ENCODE measurements around the gene C2orf49. TPM values are rescaled to one million over a fixed set of nuclear protein-coding genes. Genes with fewer than 3 reads are reported as not detected.
"Not testable (repeated sequence)": the region's sequence is repeated elsewhere in the genome, so short reads cannot be mapped to it uniquely, and the experiment has no call there.

The C2orf49 gene
- total RNA-seq, 1 experiment from 2014 or later, result 21.6 TPM

GRCh38 chr2:105307962-105308361, 29.4 kb upstream of the C2orf49 start:
- Histone ChIP-seq H3K4me1 (no peaks in the 10 kb centered on the region), H3K4me3 (no peak overlapping the region), H3K9me3 (replicated peaks) (no peaks in the 10 kb centered on the region), H3K27me3 (no peaks in the 10 kb centered on the region), H3K27ac (no peak overlapping the region), H3K36me3 (peaks cover 7% of the 10 kb centered on the region)
- DNase-seq, result no peak

GRCh38 chr2:105308382-105309146, 28.8 kb upstream of the C2orf49 start:
- Histone ChIP-seq H3K4me3 (no peak overlapping the region), H3K27me3 (no peaks in the 10 kb centered on the region), H3K4me1 (no peaks in the 10 kb centered on the region), H3K9me3 (replicated peaks) (no peaks in the 10 kb centered on the region), H3K27ac (no peak overlapping the region), H3K36me3 (peaks cover 7% of the 10 kb centered on the region)
- no peak for DNase-seq

DNA sequence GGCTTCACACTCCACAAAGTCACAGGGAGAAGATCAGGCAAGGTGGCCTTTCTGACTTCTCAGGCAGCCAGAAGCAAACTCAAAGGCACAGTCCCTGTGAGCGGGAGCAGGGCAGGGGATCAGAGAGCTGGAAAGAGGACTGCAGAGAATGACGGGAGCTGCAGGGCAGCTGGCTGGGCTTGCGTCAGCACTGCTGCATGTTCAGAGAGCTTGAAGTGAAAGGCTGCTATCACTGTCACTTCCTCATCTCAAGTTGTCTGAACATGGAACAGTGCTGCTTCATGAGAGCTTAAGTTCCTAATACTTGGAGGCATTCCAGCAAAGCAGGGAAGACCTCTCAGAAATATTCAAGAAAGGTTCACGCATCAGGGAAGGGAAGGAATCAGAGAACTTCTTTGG, 28.2 kb upstream of the C2orf49 start:
- DNase-seq, result no peak

GRCh38 chr2:105313877-105314276, 23.5 kb upstream of the C2orf49 start:
- H3K4me1 ChIP-seq, result peaks cover 10% of the 10 kb centered on the region
- no peak overlapping the region for H3K27ac ChIP-seq
- H3K4me3 ChIP-seq, result no peak overlapping the region
- no peaks in the 10 kb centered on the region; the same call in 1 of the 2 replicates for H3K36me3 ChIP-seq
- no peaks in the 10 kb centered on the region for H3K27me3 ChIP-seq
- no peak for DNase-seq
- no peaks in the 10 kb centered on the region for H3K9me3 ChIP-seq (replicated peaks)

More for the DNA sequence above, 28.2 kb upstream of the C2orf49 start:
- Histone ChIP-seq H3K4me1 (no peaks in the 10 kb centered on the region), H3K9me3 (replicated peaks) (no peaks in the 10 kb centered on the region), H3K27ac (no peak overlapping the region), H3K4me3 (no peak overlapping the region), H3K27me3 (no peaks in the 10 kb centered on the region), H3K36me3 (peaks cover 7% of the 10 kb centered on the region)

- H3K36me3 ChIP-seq, result no peaks in the 10 kb centered on the region; the same call in 1 of the 2 replicates
- no peak overlapping the region for H3K4me3 ChIP-seq
- H3K4me1 ChIP-seq, result peaks cover 16% of the 10 kb centered on the region
- DNase-seq, result peak in 1 of 2 experiments; percentile 26
- no peaks in the 10 kb centered on the region for H3K27me3 ChIP-seq
- no peaks in the 10 kb centered on the region for H3K9me3 ChIP-seq (replicated peaks)
- H3K27ac ChIP-seq, result no peak overlapping the region
Measured at GRCh38 chr2:105315314-105315713, 22.0 kb upstream of the C2orf49 start.

DNA sequence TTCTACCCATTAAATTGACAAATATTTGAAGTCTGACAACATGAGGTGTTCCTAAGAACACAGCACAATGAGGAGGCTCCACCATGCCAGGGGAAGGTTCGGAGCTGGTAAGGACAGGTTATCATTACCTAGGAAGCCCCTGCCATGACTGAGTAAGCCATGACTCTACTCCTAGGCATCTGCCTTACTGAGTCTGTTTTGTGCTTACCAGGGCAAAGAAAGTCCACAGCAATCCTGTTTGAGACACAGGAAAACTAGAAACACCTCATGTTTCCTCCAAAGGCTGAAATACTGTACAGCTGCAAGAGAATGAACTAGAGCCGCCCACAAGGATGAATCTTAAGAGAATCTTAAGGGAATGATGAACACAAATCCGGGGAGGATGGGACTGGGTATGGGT, 19.4 kb upstream of the C2orf49 start:
- DNase-seq, result no peak
- Histone ChIP-seq H3K27me3 (no peaks in the 10 kb centered on the region), H3K9me3 (replicated peaks) (no peaks in the 10 kb centered on the region), H3K4me1 (peaks cover 22% of the 10 kb centered on the region), H3K27ac (no peak overlapping the region), H3K4me3 (no peak overlapping the region), H3K36me3 (no peaks in the 10 kb centered on the region; the same call in 1 of the 2 replicates)

- Histone ChIP-seq H3K4me1 (peaks cover 38% of the 10 kb centered on the region), H3K27me3 (no peaks in the 10 kb centered on the region), H3K36me3 (no peaks in the 10 kb centered on the region; the same call in 1 of the 2 replicates), H3K27ac (peak overlapping the region; percentile 34), H3K9me3 (replicated peaks) (no peaks in the 10 kb centered on the region), H3K4me3 (no peak overlapping the region)
- peak; percentile 74 to 90 for DNase-seq
Measured at GRCh38 chr2:105320651-105321215, 16.6 kb upstream of the C2orf49 start.

DNA sequence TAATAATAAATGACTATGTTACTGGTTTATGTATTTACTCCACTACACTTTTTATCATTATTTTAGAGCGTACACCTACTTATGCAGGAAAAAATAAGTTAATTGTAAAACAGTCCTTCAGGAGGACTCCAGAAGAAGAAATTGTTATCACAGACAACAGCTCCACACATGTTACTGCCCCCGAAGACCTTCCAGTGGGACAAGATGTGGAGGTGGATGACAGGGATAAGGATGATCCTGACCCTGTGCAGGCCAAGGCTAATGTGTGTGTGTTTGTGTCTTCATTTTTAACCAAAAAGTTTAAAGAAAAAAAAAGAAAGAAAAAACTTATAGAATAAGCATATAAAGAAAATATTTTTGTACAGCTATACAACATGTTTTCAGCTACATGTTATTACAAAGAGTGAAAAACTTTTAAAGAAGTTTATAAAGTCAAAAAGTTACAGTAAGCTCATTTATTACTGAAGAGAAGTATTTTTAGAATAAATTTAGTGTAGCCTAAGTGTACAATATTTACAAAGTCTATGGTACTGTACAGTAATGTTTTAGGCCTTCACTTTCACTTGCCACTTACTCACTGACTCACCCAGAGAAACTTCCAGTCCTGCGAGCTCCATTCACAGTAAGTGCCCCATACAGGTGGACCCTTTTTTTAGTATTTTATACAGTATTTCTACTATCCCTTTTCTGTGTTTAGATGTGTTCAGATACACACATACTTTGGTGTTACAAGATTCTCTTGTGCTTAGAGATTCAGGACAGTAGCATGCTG, 15.3 kb upstream of the C2orf49 start:
- Histone ChIP-seq H3K27me3 (no peaks in the 10 kb centered on the region), H3K4me3 (no peak overlapping the region), H3K9me3 (replicated peaks) (no peaks in the 10 kb centered on the region), H3K4me1 (peaks cover 41% of the 10 kb centered on the region), H3K36me3 (no peaks in the 10 kb centered on the region; the same call in 1 of the 2 replicates), H3K27ac (no peak overlapping the region; the same call in 1 of the 2 replicates)
- DNase-seq, result no peak

DNA sequence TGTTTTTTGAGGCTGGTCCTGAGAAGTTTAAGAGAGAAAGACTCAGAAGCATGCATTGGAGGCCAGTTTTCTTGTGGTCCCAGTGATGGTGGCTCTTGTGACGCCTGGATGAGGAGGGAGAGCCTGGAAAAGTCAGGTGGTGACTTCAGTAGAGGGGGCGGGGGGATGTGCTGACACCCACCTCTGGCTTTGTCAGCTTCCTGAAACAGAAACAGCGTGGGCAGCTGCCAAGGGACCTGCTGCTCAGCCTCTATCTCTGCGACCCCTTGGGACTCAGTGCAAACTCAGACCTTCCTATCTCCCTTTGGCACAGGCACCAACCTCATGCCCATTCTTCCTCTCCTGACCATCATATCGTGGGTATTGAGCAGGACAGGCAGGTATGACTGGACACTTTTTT, 14.2 kb upstream of the C2orf49 start:
- Histone ChIP-seq H3K36me3 (no peaks in the 10 kb centered on the region), H3K9me3 (replicated peaks) (no peaks in the 10 kb centered on the region), H3K27ac (no peak overlapping the region), H3K4me3 (no peak overlapping the region), H3K4me1 (peaks cover 48% of the 10 kb centered on the region), H3K27me3 (no peaks in the 10 kb centered on the region)
- no peak for DNase-seq

- Histone ChIP-seq H3K9me3 (replicated peaks) (no peaks in the 10 kb centered on the region), H3K27me3 (no peaks in the 10 kb centered on the region), H3K36me3 (no peaks in the 10 kb centered on the region), H3K4me1 (peaks cover 48% of the 10 kb centered on the region), H3K4me3 (no peak overlapping the region), H3K27ac (peak overlapping the region; percentile 92)
- no peak for DNase-seq
Measured at GRCh38 chr2:105324101-105324500, 13.2 kb upstream of the C2orf49 start.

GRCh38 chr2:105324732-105325131, 12.6 kb upstream of the C2orf49 start:
- Histone ChIP-seq H3K27ac (peak overlapping the region; percentile 92), H3K4me3 (no peak overlapping the region), H3K36me3 (no peaks in the 10 kb centered on the region), H3K9me3 (replicated peaks) (no peaks in the 10 kb centered on the region), H3K4me1 (peaks cover 48% of the 10 kb centered on the region), H3K27me3 (no peaks in the 10 kb centered on the region)
- DNase-seq, result peak; percentile 85

GRCh38 chr2:105325389-105325963, 11.9 kb upstream of the C2orf49 start:
- peak in 1 of 2 experiments; percentile 16 for DNase-seq
- H3K27me3 ChIP-seq, result no peaks in the 10 kb centered on the region
- H3K9me3 ChIP-seq (replicated peaks), result no peaks in the 10 kb centered on the region
- peak overlapping the region; percentile 92 for H3K27ac ChIP-seq
- no peaks in the 10 kb centered on the region for H3K36me3 ChIP-seq
- H3K4me1 ChIP-seq, result peaks cover 43% of the 10 kb centered on the region
- no peak overlapping the region for H3K4me3 ChIP-seq

DNA sequence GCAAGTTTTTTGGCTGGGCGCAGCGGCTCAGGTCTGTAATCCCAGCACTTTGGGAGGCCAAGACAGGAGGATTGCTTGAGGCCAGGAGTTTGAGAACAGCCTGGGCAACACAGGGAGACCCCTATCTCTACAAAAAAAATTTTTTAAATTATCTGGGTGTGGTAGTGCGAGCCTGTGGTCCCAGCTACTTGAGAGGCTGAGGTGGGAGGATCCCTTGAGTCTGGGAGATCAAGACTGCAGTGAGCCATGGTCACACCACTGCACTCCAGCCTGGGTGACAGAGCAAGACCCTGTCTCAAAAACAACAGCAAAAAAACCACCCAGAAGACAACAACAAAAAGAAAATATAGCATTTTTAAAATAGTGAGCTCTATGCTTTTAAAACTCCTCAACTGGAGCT, 10.1 kb upstream of the C2orf49 start:
- not testable (repeated sequence) for H3K27ac ChIP-seq; H3K9me3 ChIP-seq (replicated peaks); H3K36me3 ChIP-seq; H3K4me3 ChIP-seq; H3K27me3 ChIP-seq; DNase-seq
- H3K4me1 ChIP-seq, result peaks cover 40% of the 10 kb centered on the region

- no peaks in the 10 kb centered on the region for H3K9me3 ChIP-seq (replicated peaks)
- DNase-seq, result no peak
- H3K4me3 ChIP-seq, result peak overlapping the region; percentile 64; the same call in 1 of the 2 replicates
- H3K27me3 ChIP-seq, result no peaks in the 10 kb centered on the region
- H3K36me3 ChIP-seq, result no peaks in the 10 kb centered on the region
- peaks cover 40% of the 10 kb centered on the region for H3K4me1 ChIP-seq
- H3K27ac ChIP-seq, result peak overlapping the region; percentile 58; the same call in 1 of the 2 replicates
Measured at GRCh38 chr2:105327690-105328089, 9.7 kb upstream of the C2orf49 start.

Data from SJCRH30 (cell line).